ENCODE data around the gene ADH1B.

GRCh38 chr4:99293357-99293756 lies 27.8 kb downstream of the ADH1B start:
- TF ChIP-seq CTCF (optimal IDR thresholded peaks at IDR 0.05 in 1 of 3, IDR thresholded peaks at IDR 0.05 in 1 of 3, conservative IDR thresholded peaks at IDR 0.05 in 1 of 3; ENCODE audit: extremely low read depth in 1 of 3, insufficient read depth in 2 of 3, low read length in 3 of 3): no peak
- TF ChIP-seq EZH2 (IDR thresholded peaks at IDR 0.05; ENCODE audit: low read length): no peak

All from keratinocyte (primary cell).